ENCODE results near the gene YBX1. TPM values are rescaled to one million over a fixed set of nuclear protein-coding genes. Genes with fewer than 3 reads are reported as not detected.

Gene YBX1
- total RNA-seq, 4 donors from 2014 or later: 327 to 396 (median 357) TPM

GRCh38 chr1:42736571-42737200 is 54.5 kb downstream of the YBX1 start:
- TF ChIP-seq EP300 (IDR thresholded peaks at IDR 0.05) (no peak), POLR2A (IDR thresholded peaks at IDR 0.05) (no peak), CTCF (IDR thresholded peaks at IDR 0.05) (no peak), POLR2AphosphoS5 (IDR thresholded peaks at IDR 0.05) (no peak)
- DNase-seq (ENCODE audit: low spot score in 2 of 2): peak; percentile 48 to 49
- Histone ChIP-seq H3K4me3 (no peak overlapping the region), H3K27me3 (no peaks in the 10 kb centered on the region), H3K27ac (no peak overlapping the region), H3K4me1 (peaks cover 35% of the 10 kb centered on the region), H3K36me3 (no peaks in the 10 kb centered on the region), H3K9me3 (no peaks in the 10 kb centered on the region)
- 85% methylated on average over 8 of the region's 8 CpGs for WGBS

GRCh38 chr1:42737257-42737656 is 55.0 kb downstream of the YBX1 start:
- Histone ChIP-seq H3K9me3 (no peaks in the 10 kb centered on the region), H3K27ac (no peak overlapping the region), H3K4me1 (peaks cover 33% of the 10 kb centered on the region), H3K4me3 (no peak overlapping the region), H3K27me3 (no peaks in the 10 kb centered on the region), H3K36me3 (no peaks in the 10 kb centered on the region)
- TF ChIP-seq CTCF (IDR thresholded peaks at IDR 0.05): no peak
- DNase-seq (ENCODE audit: low spot score in 2 of 2): peak; percentile 60 to 72
- WGBS: 37% methylated on average over 5 of the region's 5 CpGs

GRCh38 chr1:42737986-42738677 is 55.9 kb downstream of the YBX1 start:
- no peaks in the 10 kb centered on the region for H3K27me3 ChIP-seq
- H3K9me3 ChIP-seq: no peaks in the 10 kb centered on the region
- peaks cover 42% of the 10 kb centered on the region for H3K4me1 ChIP-seq
- DNase-seq (ENCODE audit: low spot score in 2 of 2): peak in 1 of 2 donors; percentile 69
- whole genome bisulfite sequencing: 90% methylated on average over 8 of the region's 21 CpGs
- TF ChIP-seq POLR2A (IDR thresholded peaks at IDR 0.05) (no peak), POLR2AphosphoS5 (IDR thresholded peaks at IDR 0.05) (no peak), EP300 (IDR thresholded peaks at IDR 0.05) (no peak), CTCF (IDR thresholded peaks at IDR 0.05) (no peak)
- H3K36me3 ChIP-seq: no peaks in the 10 kb centered on the region
- no peak overlapping the region for H3K27ac ChIP-seq
- H3K4me3 ChIP-seq: no peak overlapping the region

GRCh38 chr1:42738678-42739226 is 56.5 kb downstream of the YBX1 start:
- H3K27me3 ChIP-seq: no peaks in the 10 kb centered on the region
- H3K9me3 ChIP-seq: no peaks in the 10 kb centered on the region
- H3K4me1 ChIP-seq: peaks cover 46% of the 10 kb centered on the region
- no peak for TF ChIP-seq POLR2AphosphoS5 (IDR thresholded peaks at IDR 0.05)
- no peak for TF ChIP-seq CTCF (IDR thresholded peaks at IDR 0.05)
- no peak for TF ChIP-seq POLR2A (IDR thresholded peaks at IDR 0.05)
- TF ChIP-seq EP300 (IDR thresholded peaks at IDR 0.05): no peak
- no peak overlapping the region for H3K4me3 ChIP-seq
- no peaks in the 10 kb centered on the region for H3K36me3 ChIP-seq
- peak in 1 of 2 donors; percentile 65 for DNase-seq (ENCODE audit: low spot score in 2 of 2)
- H3K27ac ChIP-seq: no peak overlapping the region
- WGBS: 92% methylated on average over 2 of the region's 8 CpGs
